Caki2 (cell line): ENCODE data around the gene OTOG. TPM values are rescaled to one million over a fixed set of nuclear protein-coding genes. Genes with fewer than 3 reads are reported as not detected.

Source experiments
- DNase-seq: peaks from one replicate; pipeline ENCODE4 v3.0.0-alpha.2; 2015; ENCODE audit warnings: low read depth
- in situ Hi-C: cut with HindIII; loops from 2 replicates; pipeline ENCODE4 v1.10.0; 2016; ENCODE audit warnings: low sequenced_read_pairs, low pct_unique_long_range_greater_than_20kb, mixed read lengths
- total RNA-seq: library from RNA; depleted of rRNA; stranded (reverse); fragments of >200 nt; shearing (Covaris generic); gene quantifications from 2 replicates; pipeline ENCODE4 v1.2.3, GENCODE V29; 2014; ENCODE audit warnings: low replicate concordance

OTOG gene
- total RNA-seq, 1 experiment from 2014 or later, result not detected

GRCh38 chr11:17633987-17634775, 87.1 kb downstream of the OTOG start:
- no peak for DNase-seq
- in situ Hi-C loops, result no loop called here

GRCh38 chr11:17634776-17635550, 87.9 kb downstream of the OTOG start:
- no peak for DNase-seq
- in situ Hi-C loops, result no loop called here

- in situ Hi-C loops, result no loop called here
- DNase-seq, result no peak
These were observed 88.5 kb downstream of the OTOG start for GRCh38 chr11:17635551-17635938.

- in situ Hi-C loops, result no loop called here
- no peak for DNase-seq
These were observed 89.7 kb downstream of the OTOG start for GRCh38 chr11:17636721-17637120.

- in situ Hi-C loops, result no loop called here
- DNase-seq, result no peak
These were observed 90.8 kb downstream of the OTOG start for GRCh38 chr11:17637901-17638300.

GRCh38 chr11:17638311-17638710, 91.3 kb downstream of the OTOG start:
- no peak for DNase-seq
- in situ Hi-C loops, result no loop called here

- DNase-seq, result no peak
- in situ Hi-C loops, result no loop called here
These were observed 92.0 kb downstream of the OTOG start for GRCh38 chr11:17639091-17639490.

GRCh38 chr11:17639781-17640180, 92.7 kb downstream of the OTOG start:
- in situ Hi-C loops, result no loop called here
- no peak for DNase-seq

GRCh38 chr11:17640493-17641164, 93.6 kb downstream of the OTOG start:
- DNase-seq, result no peak
- in situ Hi-C loops, result no loop called here

- DNase-seq, result no peak
- in situ Hi-C loops, result no loop called here
These were observed 94.8 kb downstream of the OTOG start for GRCh38 chr11:17641792-17642350.

GRCh38 chr11:17642370-17642769, 95.3 kb downstream of the OTOG start:
- in situ Hi-C loops, result no loop called here
- DNase-seq, result no peak

- no peak for DNase-seq
- in situ Hi-C loops, result no loop called here
These were observed 95.9 kb downstream of the OTOG start for GRCh38 chr11:17642980-17643379.

GRCh38 chr11:17643506-17644405, 96.7 kb downstream of the OTOG start:
- in situ Hi-C loops, result no loop called here
- DNase-seq, result no peak

GRCh38 chr11:17645190-17645970, 98.3 kb downstream of the OTOG start:
- in situ Hi-C loops, result no loop called here
- DNase-seq, result no peak

GRCh38 chr11:17646451-17647145, 99.5 kb downstream of the OTOG start:
- in situ Hi-C loops, result no loop called here
- DNase-seq, result no peak

- in situ Hi-C loops, result no loop called here
- DNase-seq, result no peak
These were observed 101.5 kb downstream of the OTOG start for GRCh38 chr11:17648528-17648927.

GRCh38 chr11:17649261-17649660, 102.2 kb downstream of the OTOG start:
- in situ Hi-C loops, result no loop called here
- DNase-seq, result no peak
